ENCODE measurements around the gene CDK19. TPM values are rescaled to one million over a fixed set of nuclear protein-coding genes. Genes with fewer than 3 reads are reported as not detected.

Gene CDK19
- total RNA-seq, 3 donors from 2014 or later (not counting 1 experiment from before 2014, with no cell fraction given), result 21.2 to 30.8 (median 25.9) TPM

DNA sequence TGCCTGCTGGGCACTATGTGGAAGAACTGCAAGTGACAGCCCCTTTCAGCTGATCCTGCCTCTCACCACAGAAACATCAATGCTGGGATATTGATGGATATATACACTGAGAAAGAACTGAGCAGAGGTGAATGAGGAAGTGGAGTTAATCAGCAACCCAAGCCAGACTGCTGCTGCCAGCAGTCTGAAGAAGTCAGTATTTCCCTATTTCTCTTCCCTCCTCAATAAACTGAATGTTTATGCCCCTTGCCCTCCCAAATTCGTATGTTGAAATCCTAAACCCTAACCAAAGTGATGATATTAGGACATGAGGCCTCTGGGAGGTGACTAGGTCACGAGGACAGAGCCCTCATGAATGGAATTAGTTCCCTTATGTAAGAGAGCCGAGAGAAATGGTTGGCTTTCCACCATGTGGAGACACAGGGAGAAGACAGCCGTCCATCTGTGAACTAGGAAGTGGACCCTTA lies 76.3 kb downstream of the CDK19 start:
- DNase-seq (no peak), ATAC-seq (peak in 2 of 3 donors; percentile 15 to 44)
- TF ChIP-seq CTCF (IDR thresholded peaks at IDR 0.05), result no peak
- H3K4me3 Mint-ChIP-seq, result no peak overlapping the region
- peaks cover 9 to 13% of the 10 kb centered on the region in 2 donors for H3K9me3 Mint-ChIP-seq
- H3K36me3 Mint-ChIP-seq, result peaks cover 29% of the 10 kb centered on the region
- 91% methylated on average over 3 of the region's 4 CpGs for WGBS (ENCODE audit: insufficient coverage)
- intact Hi-C loops (cut with micrococcal nuclease), result no loop called here
- Histone ChIP-seq H3K36me3 (ENCODE audit: control insufficient read depth, insufficient read depth, low read length) (peaks cover 9% of the 10 kb centered on the region), H3K27me3 (ENCODE audit: control insufficient read depth, insufficient read depth, low read length) (no peaks in the 10 kb centered on the region), H3K4me1 (ENCODE audit: control insufficient read depth, insufficient read depth, low read length) (no peaks in the 10 kb centered on the region), H3K9me3 (ENCODE audit: control insufficient read depth, insufficient read depth, low read length) (peaks cover 25% of the 10 kb centered on the region), H3K4me3 (ENCODE audit: low read length) (no peak overlapping the region), H3K27ac (ENCODE audit: low read length) (no peak overlapping the region)
- H3K4me1 Mint-ChIP-seq, result peaks cover 0 to 11% of the 10 kb centered on the region in 2 donors
- no peaks in the 10 kb centered on the region for H3K27me3 Mint-ChIP-seq (ENCODE audit: low read depth in 2 of 2)
- H3K27ac Mint-ChIP-seq, result no peak overlapping the region

DNA sequence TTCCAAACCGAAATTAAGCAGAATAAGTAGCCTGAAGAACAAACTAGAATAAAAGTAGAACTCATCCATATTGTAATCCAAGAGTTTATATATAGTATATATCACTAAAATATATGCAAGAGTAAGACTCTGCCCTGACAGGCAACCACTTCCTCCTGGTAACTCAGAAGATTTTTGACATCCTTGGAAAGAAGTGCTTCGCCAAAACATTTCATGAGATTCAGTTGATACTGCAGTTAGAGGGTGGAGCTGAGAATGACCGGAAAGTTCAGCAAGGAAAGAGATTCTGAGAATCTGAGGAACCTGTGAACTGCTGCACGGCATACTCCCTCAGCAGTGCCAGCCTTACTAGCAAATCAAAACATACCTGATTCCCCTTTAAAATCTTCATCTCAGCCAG lies 79.6 kb downstream of the CDK19 start:
- ATAC-seq, result no peak

DNA sequence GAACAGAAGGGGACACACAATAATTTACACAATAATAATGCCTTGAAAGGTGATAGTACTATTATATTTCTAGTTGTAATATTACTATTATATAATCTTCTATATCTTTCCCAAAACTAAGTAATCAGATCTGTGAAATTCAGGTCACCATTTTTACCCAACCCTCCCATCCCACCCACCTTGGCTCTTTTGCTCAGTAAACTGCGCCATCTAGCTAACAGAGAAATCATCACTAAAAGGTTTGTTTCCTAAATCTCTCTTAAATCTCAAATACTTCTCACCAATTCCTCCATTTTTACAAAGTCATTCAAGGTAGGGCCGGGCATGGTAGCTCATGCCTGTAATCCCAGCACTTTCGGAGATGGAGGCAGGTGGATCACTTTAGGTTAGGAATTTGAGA lies 83.4 kb downstream of the CDK19 start:
- intact Hi-C loops (cut with micrococcal nuclease), result no loop called here
- Histone ChIP-seq H3K36me3 (ENCODE audit: control insufficient read depth, insufficient read depth, low read length) (no peaks in the 10 kb centered on the region), H3K27me3 (ENCODE audit: control insufficient read depth, insufficient read depth, low read length) (no peaks in the 10 kb centered on the region), H3K4me3 (ENCODE audit: low read length) (no peak overlapping the region), H3K27ac (ENCODE audit: low read length) (no peak overlapping the region), H3K4me1 (ENCODE audit: control insufficient read depth, insufficient read depth, low read length) (no peaks in the 10 kb centered on the region), H3K9me3 (ENCODE audit: control insufficient read depth, insufficient read depth, low read length) (no peaks in the 10 kb centered on the region)
- no peak overlapping the region for H3K27ac Mint-ChIP-seq
- 100% methylated on average over 3 of the region's 3 CpGs for WGBS (ENCODE audit: insufficient coverage)
- no peaks in the 10 kb centered on the region for H3K27me3 Mint-ChIP-seq (ENCODE audit: low read depth in 2 of 2)
- H3K4me1 Mint-ChIP-seq, result peaks cover 9 to 15% of the 10 kb centered on the region in 2 donors
- ATAC-seq, result no peak
- H3K4me3 Mint-ChIP-seq, result no peak overlapping the region
- H3K9me3 Mint-ChIP-seq, result no peaks in the 10 kb centered on the region
- no peaks in the 10 kb centered on the region for H3K36me3 Mint-ChIP-seq
- TF ChIP-seq CTCF (IDR thresholded peaks at IDR 0.05), result no peak
- DNase-seq, result no peak

More for the DNA sequence above, 79.6 kb downstream of the CDK19 start:
- H3K27ac Mint-ChIP-seq, result no peak overlapping the region
- no peaks in the 10 kb centered on the region for H3K27me3 ChIP-seq (ENCODE audit: control insufficient read depth, insufficient read depth, low read length)
- peaks cover 0 to under 1% of the 10 kb centered on the region in 2 donors for H3K9me3 Mint-ChIP-seq
- H3K9me3 ChIP-seq (ENCODE audit: control insufficient read depth, insufficient read depth, low read length), result no peaks in the 10 kb centered on the region
- WGBS (ENCODE audit: insufficient coverage), result 78% methylated on average over 3 of the region's 4 CpGs
- H3K27ac ChIP-seq (ENCODE audit: low read length), result no peak overlapping the region
- intact Hi-C loops (cut with micrococcal nuclease), result no loop called here
- no peak overlapping the region for H3K4me3 ChIP-seq (ENCODE audit: low read length)
- peaks cover 4% of the 10 kb centered on the region for H3K36me3 ChIP-seq (ENCODE audit: control insufficient read depth, insufficient read depth, low read length)
- H3K4me1 Mint-ChIP-seq, result peaks cover 0 to 11% of the 10 kb centered on the region in 2 donors
- no peaks in the 10 kb centered on the region for H3K27me3 Mint-ChIP-seq (ENCODE audit: low read depth in 2 of 2)
- no peak for DNase-seq
- peaks cover 4% of the 10 kb centered on the region for H3K36me3 Mint-ChIP-seq
- H3K4me1 ChIP-seq (ENCODE audit: control insufficient read depth, insufficient read depth, low read length), result no peaks in the 10 kb centered on the region
- H3K4me3 Mint-ChIP-seq, result no peak overlapping the region
- TF ChIP-seq CTCF (IDR thresholded peaks at IDR 0.05), result no peak

GRCh38 chr6:110731196-110731595 lies 84.1 kb downstream of the CDK19 start:
- DNase-seq (no peak), ATAC-seq (no peak)
- no peaks in the 10 kb centered on the region for H3K9me3 Mint-ChIP-seq
- H3K9me3 ChIP-seq (ENCODE audit: control insufficient read depth, insufficient read depth, low read length), result no peaks in the 10 kb centered on the region
- H3K4me3 Mint-ChIP-seq, result no peak overlapping the region
- no peak overlapping the region for H3K4me3 ChIP-seq (ENCODE audit: low read length)
- no peak for TF ChIP-seq CTCF (IDR thresholded peaks at IDR 0.05)
- peaks cover 9 to 15% of the 10 kb centered on the region in 2 donors for H3K4me1 Mint-ChIP-seq
- 91% methylated on average over 3 of the region's 4 CpGs for WGBS (ENCODE audit: insufficient coverage)
- no peak overlapping the region for H3K27ac Mint-ChIP-seq
- intact Hi-C loops (cut with micrococcal nuclease), result no loop called here
- no peaks in the 10 kb centered on the region for H3K4me1 ChIP-seq (ENCODE audit: control insufficient read depth, insufficient read depth, low read length)
- no peaks in the 10 kb centered on the region for H3K36me3 ChIP-seq (ENCODE audit: control insufficient read depth, insufficient read depth, low read length)
- H3K27ac ChIP-seq (ENCODE audit: low read length), result no peak overlapping the region
- H3K27me3 ChIP-seq (ENCODE audit: control insufficient read depth, insufficient read depth, low read length), result no peaks in the 10 kb centered on the region
- no peaks in the 10 kb centered on the region for H3K27me3 Mint-ChIP-seq (ENCODE audit: low read depth in 2 of 2)
- H3K36me3 Mint-ChIP-seq, result no peaks in the 10 kb centered on the region

Measured in natural killer cell (primary cell).